HEK293T (cell line): ENCODE measurements around the gene DVL1.
A peak's percentile ranks its signal among the peaks of the same experiment; 100 is the strongest.

Source experiments
- CTCF ChIA-PET: fragments of 350-600 bp; formaldehyde crosslinking; extraction: SDS; loops from one replicate; lab custom pipeline; 2021; ENCODE audit warnings: antibody characterized with exemption, inconsistent platforms; lab: Yijun Ruan, JAX
- POLR2A ChIA-PET: fragments of 350-600 bp; formaldehyde crosslinking; extraction: SDS; loops from one replicate; lab custom pipeline; 2020; ENCODE audit warnings: antibody characterized with exemption, inconsistent platforms; lab: Yijun Ruan, JAX
- DNase-seq: peaks from one replicate; pipeline ENCODE4 v3.0.0; 2012; ENCODE audit warnings: mixed read lengths; ENCODE audit errors: extremely low spot score
- ARNT ChIP-seq: fragments of 450-650 bp; IDR thresholded peaks from 2 replicates; pipeline ENCODE4 v1.6.1; 2017; ENCODE audit warnings: mild to moderate bottlenecking
- BHLHE40 ChIP-seq: fragments of 450-650 bp; IDR thresholded peaks from 2 replicates; pipeline ENCODE4 v1.6.1; 2016; ENCODE audit warnings: mild to moderate bottlenecking, moderate library complexity, borderline replicate concordance
- CTBP1 ChIP-seq: fragments of 450-650 bp; IDR thresholded peaks from 2 replicates; pipeline ENCODE4 v1.6.1; 2016; ENCODE audit warnings: borderline replicate concordance
- ELF4 ChIP-seq: fragments of 450-650 bp; IDR thresholded peaks from 2 replicates; pipeline ENCODE4 v1.6.1; 2017; ENCODE audit warnings: antibody characterized with exemption
- FOXA1 ChIP-seq: fragments of 450-650 bp; IDR thresholded peaks from 2 replicates; pipeline ENCODE4 v1.6.1; 2016; ENCODE audit warnings: mild to moderate bottlenecking
- FOXK2 ChIP-seq: fragments of 450-650 bp; IDR thresholded peaks from 2 replicates; pipeline ENCODE4 v1.6.1; 2016; ENCODE audit warnings: mild to moderate bottlenecking
- FOXM1 ChIP-seq: fragments of 450-650 bp; IDR thresholded peaks from 2 replicates; pipeline ENCODE4 v1.6.1; 2017; ENCODE audit warnings: mild to moderate bottlenecking, borderline replicate concordance
- HDGF ChIP-seq: fragments of 450-650 bp; IDR thresholded peaks from 2 replicates; pipeline ENCODE4 v1.6.1; 2017; ENCODE audit warnings: antibody characterized with exemption, borderline replicate concordance
- L3MBTL2 ChIP-seq: fragments of 450-650 bp; conservative IDR thresholded peaks from 2 replicates; pipeline ENCODE4 v1.6.1; 2016; ENCODE audit warnings: mild to moderate bottlenecking
- LEF1 ChIP-seq: fragments of 450-650 bp; IDR thresholded peaks from 2 replicates; pipeline ENCODE4 v1.6.1; 2017; ENCODE audit warnings: mild to moderate bottlenecking, borderline replicate concordance
- NFRKB ChIP-seq: fragments of 450-650 bp; IDR thresholded peaks from 2 replicates; pipeline ENCODE4 v1.6.1; 2016; ENCODE audit warnings: mild to moderate bottlenecking, moderate library complexity
- PKNOX1 ChIP-seq: fragments of 450-650 bp; IDR thresholded peaks from 2 replicates; pipeline ENCODE4 v1.6.1; 2016
- SP1 ChIP-seq: fragments of 450-650 bp; IDR thresholded peaks from 2 replicates; pipeline ENCODE4 v1.6.1; 2017
- SUZ12 ChIP-seq: fragments of 450-650 bp; IDR thresholded peaks from 2 replicates; pipeline ENCODE4 v1.6.1; 2016; ENCODE audit warnings: mild to moderate bottlenecking
- TARDBP ChIP-seq: fragments of 450-650 bp; IDR thresholded peaks from 2 replicates; pipeline ENCODE4 v1.6.1; 2016
- ZNF384 ChIP-seq: fragments of 450-650 bp; IDR thresholded peaks from 2 replicates; pipeline ENCODE4 v1.6.1; 2016

Gene DVL1

GRCh38 chr1:1365875-1366698, 16.9 kb upstream of the DVL1 start:
- POLR2A ChIA-PET = interaction anchor here (0.8 kb wide), 1 partner anchor 8 kb away, joined by 3 read pairs; no protein-coding TSS in a partner anchor
- no peak for DNase-seq
- TF ChIP-seq LEF1 (no peak), NFRKB (no peak), TARDBP (peak; percentile 47; the same call in 1 of the 2 replicates)
- CTCF ChIA-PET = no interaction called here

- TF ChIP-seq LEF1 = no peak
- no peak for TF ChIP-seq NFRKB
- no peak for TF ChIP-seq SP1
- TF ChIP-seq PKNOX1 = no peak
- no peak for TF ChIP-seq ELF4
- TF ChIP-seq FOXA1 = no peak
- no peak for TF ChIP-seq HDGF
- no peak for TF ChIP-seq BHLHE40
- no peak for TF ChIP-seq FOXM1
- no peak for TF ChIP-seq FOXK2
- ChIA-PET POLR2A (no interaction called here), CTCF (interaction anchor here (0.6 kb wide), 1 partner anchor 262 kb away, joined by 3 read pairs; no protein-coding TSS in a partner anchor)
- DNase-seq = no peak
These were observed 15.0 kb upstream of the DVL1 start for GRCh38 chr1:1364266-1364665.

- ChIA-PET CTCF (no interaction called here), POLR2A (no interaction called here)
- no peak for TF ChIP-seq CTBP1
- no peak for TF ChIP-seq L3MBTL2
- TF ChIP-seq FOXA1 = no peak
- no peak for TF ChIP-seq SP1
- no peak for TF ChIP-seq ARNT
- TF ChIP-seq ELF4 = no peak
- TF ChIP-seq LEF1 = no peak
- TF ChIP-seq ZNF384 = no peak
- TF ChIP-seq FOXM1 = no peak
- no peak for TF ChIP-seq HDGF
- TF ChIP-seq TARDBP = no peak
- TF ChIP-seq PKNOX1 = no peak
- TF ChIP-seq BHLHE40 = no peak
- TF ChIP-seq FOXK2 = no peak
- no peak for TF ChIP-seq NFRKB
- TF ChIP-seq SUZ12 = no peak
- no peak for DNase-seq
These were observed 12.8 kb upstream of the DVL1 start for GRCh38 chr1:1361982-1362423.

GRCh38 chr1:1361233-1361981, 12.2 kb upstream of the DVL1 start:
- TF ChIP-seq CTBP1 = no peak
- no peak for TF ChIP-seq TARDBP
- TF ChIP-seq HDGF = no peak
- TF ChIP-seq FOXM1 = no peak
- TF ChIP-seq SUZ12 = no peak
- no peak for TF ChIP-seq FOXK2
- no peak for TF ChIP-seq ELF4
- no peak for TF ChIP-seq ARNT
- no peak for TF ChIP-seq FOXA1
- TF ChIP-seq LEF1 = no peak
- no peak for TF ChIP-seq SP1
- no peak for TF ChIP-seq ZNF384
- no peak for TF ChIP-seq NFRKB
- TF ChIP-seq BHLHE40 = no peak
- TF ChIP-seq L3MBTL2 = no peak
- ChIA-PET CTCF (no interaction called here), POLR2A (no interaction called here)
- no peak for DNase-seq

GRCh38 chr1:1360506-1361169, 11.4 kb upstream of the DVL1 start:
- POLR2A ChIA-PET = no interaction called here
- CTCF ChIA-PET = no interaction called here
- TF ChIP-seq BHLHE40 (no peak), L3MBTL2 (no peak), FOXA1 (no peak), HDGF (no peak), ELF4 (no peak), NFRKB (no peak), SP1 (no peak), ARNT (no peak), FOXM1 (no peak), FOXK2 (no peak), TARDBP (no peak), LEF1 (no peak)
- no peak for DNase-seq
